ENCODE results near the gene RPL18.

DNA sequence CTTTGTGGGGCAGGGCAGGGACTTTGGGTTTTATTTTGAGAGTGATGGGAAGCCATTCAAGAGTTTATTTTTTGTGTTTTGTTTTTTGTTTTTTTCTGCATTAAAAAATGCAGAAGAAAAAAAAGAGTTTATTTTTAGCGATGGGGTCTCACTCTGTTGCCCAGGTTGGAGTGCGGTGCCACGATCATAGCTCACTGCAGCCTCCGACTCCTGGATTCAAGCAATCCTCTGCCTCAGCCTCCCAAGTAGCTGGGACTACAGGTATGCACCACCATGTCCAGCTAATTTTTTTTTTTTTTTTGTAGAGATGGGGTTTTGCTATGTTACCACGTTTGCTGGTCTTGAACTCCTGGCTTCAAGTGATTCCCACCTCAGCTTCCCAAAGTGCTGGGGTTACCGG lies 39.5 kb upstream of the RPL18 start:
- TF ChIP-seq, protein P1, sequence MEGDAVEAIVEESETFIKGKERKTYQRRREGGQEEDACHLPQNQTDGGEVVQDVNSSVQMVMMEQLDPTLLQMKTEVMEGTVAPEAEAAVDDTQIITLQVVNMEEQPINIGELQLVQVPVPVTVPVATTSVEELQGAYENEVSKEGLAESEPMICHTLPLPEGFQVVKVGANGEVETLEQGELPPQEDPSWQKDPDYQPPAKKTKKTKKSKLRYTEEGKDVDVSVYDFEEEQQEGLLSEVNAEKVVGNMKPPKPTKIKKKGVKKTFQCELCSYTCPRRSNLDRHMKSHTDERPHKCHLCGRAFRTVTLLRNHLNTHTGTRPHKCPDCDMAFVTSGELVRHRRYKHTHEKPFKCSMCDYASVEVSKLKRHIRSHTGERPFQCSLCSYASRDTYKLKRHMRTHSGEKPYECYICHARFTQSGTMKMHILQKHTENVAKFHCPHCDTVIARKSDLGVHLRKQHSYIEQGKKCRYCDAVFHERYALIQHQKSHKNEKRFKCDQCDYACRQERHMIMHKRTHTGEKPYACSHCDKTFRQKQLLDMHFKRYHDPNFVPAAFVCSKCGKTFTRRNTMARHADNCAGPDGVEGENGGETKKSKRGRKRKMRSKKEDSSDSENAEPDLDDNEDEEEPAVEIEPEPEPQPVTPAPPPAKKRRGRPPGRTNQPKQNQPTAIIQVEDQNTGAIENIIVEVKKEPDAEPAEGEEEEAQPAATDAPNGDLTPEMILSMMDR (conservative IDR thresholded peaks at IDR 0.05; ENCODE audit: low read depth, low read length): no peak
- TF ChIP-seq EZH2 (IDR thresholded peaks at IDR 0.05; ENCODE audit: borderline replicate concordance, low read depth, low read length, poor library complexity, severe bottlenecking): no peak
